Heart left ventricle (tissue), 16 donors: Measurements from ENCODE around the gene CXCL17. TPM values are rescaled to one million over a fixed set of nuclear protein-coding genes. Genes with fewer than 3 reads are reported as not detected.

Experiments used
- ATAC-seq, 4 donors: fragments of 200-7000 bp; cut with Tn5 transposase; one replicate each; pipeline ENCODE4 v1.9.1; 2020 to 2022; ENCODE audit warnings: moderate library complexity in 4 of 4, mild to moderate bottlenecking in 3 of 4, moderate number of reproducible peaks in 1 of 4
- DNase-seq, 5 donors: peaks; one replicate each; pipeline ENCODE4 v3.0.0-alpha.2; 2020
- H3K27ac ChIP-seq, 12 donors: fragments of 200-600 bp; sonication (generic) in 4 of 12; one replicate each; pipeline versions ENCODE4 v1.5.0 to v1.8.0; 2016 to 2022; ENCODE audit warnings: mild to moderate bottlenecking in 2 of 12
- H3K27me3 ChIP-seq, 9 donors: fragments of 200-600 bp; sonication (generic) in 2 of 9; one replicate each; pipeline versions ENCODE4 v1.5.1 to v1.8.0; 2016 to 2022; ENCODE audit warnings: mild to moderate bottlenecking in 3 of 9
- H3K36me3 ChIP-seq, 9 donors: fragments of 200-600 bp; sonication (generic) in 2 of 9; one replicate each; pipeline versions ENCODE4 v1.5.0 to v1.8.0; 2018 to 2022; ENCODE audit warnings: mild to moderate bottlenecking in 2 of 9
- H3K4me1 ChIP-seq, 12 donors: fragments of 200-600 bp; sonication (generic) in 4 of 12; one replicate each; pipeline versions ENCODE4 v1.5.0 to v1.8.0; 2016 to 2022; ENCODE audit warnings: mild to moderate bottlenecking in 3 of 12
- H3K4me3 ChIP-seq, 12 donors: fragments of 200-600 bp; sonication (generic) in 4 of 12; one replicate each; pipeline versions ENCODE4 v1.5.0 to v1.8.0; 2017 to 2022; ENCODE audit warnings: mild to moderate bottlenecking in 9 of 12, moderate library complexity in 4 of 12
- H3K9me3 ChIP-seq, 12 donors: fragments of 200-600 bp; sonication (generic) in 4 of 12; one replicate each; pipeline versions ENCODE4 v1.5.0 to v1.8.0; 2016 to 2022; ENCODE audit warnings: mild to moderate bottlenecking in 1 of 12
- CTCF ChIP-seq, 12 donors: fragments of 200-600 bp; sonication (generic) in 4 of 12; IDR thresholded peaks; one replicate each; pipeline versions ENCODE4 v1.5.0 to v1.8.0; 2018 to 2022; ENCODE audit warnings: antibody characterized with exemption in 12 of 12, mild to moderate bottlenecking in 5 of 12
- POLR2A ChIP-seq, 2 donors: fragments of 450-650 bp; IDR thresholded peaks; one replicate each; pipeline ENCODE4 v1.6.1; 2017; ENCODE audit warnings: antibody characterized with exemption in 2 of 2, mild to moderate bottlenecking in 2 of 2, moderate library complexity in 2 of 2
- WGBS, 4 donors: extraction: QIAGEN DNeasy Blood & Tissue Kit in 2 of 4; methylation state at CpG; one replicate each; pipeline versions ENCODE4 v1.1.5 to v1.1.7; 2013 to 2018; 5-methylcytosine and 5-hydroxymethylcytosine counted together
- intact Hi-C, 10 donors: fragments of 100-400 bp; cut with DNase I; formaldehyde crosslinking; loops; one replicate each; pipeline versions ENCODE4 v1.11.1 to v1.14.2; 2022
- polyA plus RNA-seq, 2 donors: library from polyadenylated mRNA; stranded (reverse); fragments of 200-250 nt; gene quantifications; one replicate each; pipeline ENCODE4 v1.2.3, GENCODE V29; 2013
- total RNA-seq, 9 donors: library from RNA; depleted of rRNA in 2 of 9; stranded (reverse); fragments of >200 nt in 2 of 9; fragmentation: NEBNext Ultra II Directional in 3 of 9; extraction: Animal tissue kit (Norgen Biotek cat#: 25700) in 3 of 9; gene quantifications; one replicate each; pipeline versions ENCODE4 v1.1.0 to v1.2.4, GENCODE V29; 2016 to 2023
- donor health status: ischemic (EF 13 %, LVEDD 7.1; RV severe dilation, severe dysfunction).
- donor health status: healthy with polysubstance abuse.
- donor health status: DM: no; HTN: yes; CAD: no.
- donor health status: DM: no; HTN: no; CAD: no.
- donor health status: ischemic (EF 25% LVEDD 6.9; RV normal size, moderate dysfunction).
- donor health status: ischemic (EF 25% LVEDD 5.7; RV mildly dilated, moderate dysfunction).
- donor health status: healthy.
- donor health status: DM: yes; HTN: yes; CAD: no.
- donor health status: ischemic (EF 35%, LVEDD 5.7; RV mildly dilated, moderate dysfunction).
- donor health status: nonischemic (EF 11% LVEDD 7.7; RV severe dilation, severe dysfunction).
- donor health status: DM: yes; HTN: yes; CAD: no.
- donor health status: PGD.
- donor health status: ischemic (EF 29% LVEDD 5.4; RV normal size, mild dysfunction).
- donor health status: nonischemic (EF 23%, LVEDD 6.1; RV moderate dilation, normal function).

Gene CXCL17
- total and polyA plus RNA-seq, 11 donors: not detected

GRCh38 chr19:42477117-42477516, 34.4 kb upstream of the CXCL17 start:
- ATAC-seq (no peak), DNase-seq (no peak)
- H3K4me3 ChIP-seq: no peak overlapping the region
- intact Hi-C loops: no loop called here
- TF ChIP-seq CTCF (IDR thresholded peaks at IDR 0.05) (no peak), POLR2A (IDR thresholded peaks at IDR 0.05) (no peak)
- peaks cover 0 to 19% (median 0%) of the 10 kb centered on the region in 12 donors for H3K4me1 ChIP-seq
- no peaks in the 10 kb centered on the region for H3K36me3 ChIP-seq
- H3K27me3 ChIP-seq: no peaks in the 10 kb centered on the region
- no peaks in the 10 kb centered on the region for H3K9me3 ChIP-seq
- WGBS, 4 donors: 91 to 100% (median 97%) methylated on average over 2 of the region's 2 CpGs
- H3K27ac ChIP-seq: no peak overlapping the region

GRCh38 chr19:42475366-42475765, 32.6 kb upstream of the CXCL17 start:
- no peaks in the 10 kb centered on the region for H3K36me3 ChIP-seq
- peaks cover 0 to 5% (median 0%) of the 10 kb centered on the region in 12 donors for H3K4me1 ChIP-seq
- no peak overlapping the region for H3K4me3 ChIP-seq
- intact Hi-C loops: no loop called here
- no peaks in the 10 kb centered on the region for H3K9me3 ChIP-seq
- no peak overlapping the region for H3K27ac ChIP-seq
- DNase-seq (no peak), ATAC-seq (no peak)
- no peaks in the 10 kb centered on the region for H3K27me3 ChIP-seq
- TF ChIP-seq POLR2A (IDR thresholded peaks at IDR 0.05): no peak
- TF ChIP-seq CTCF (IDR thresholded peaks at IDR 0.05): no peak
- WGBS, 4 donors: 64 to 80% (median 76%) methylated on average over 4 of the region's 4 CpGs

- intact Hi-C loops: no loop called here
- Histone ChIP-seq H3K4me1 (peaks cover 0 to 4% (median 0%) of the 10 kb centered on the region in 12 donors), H3K4me3 (no peak overlapping the region), H3K27ac (no peak overlapping the region), H3K9me3 (no peaks in the 10 kb centered on the region), H3K27me3 (no peaks in the 10 kb centered on the region), H3K36me3 (no peaks in the 10 kb centered on the region)
- DNase-seq: no peak
- no peak for TF ChIP-seq CTCF (IDR thresholded peaks at IDR 0.05)
- no peak for TF ChIP-seq POLR2A (IDR thresholded peaks at IDR 0.05)
- no peak for ATAC-seq
- WGBS, 4 donors: 59 to 64% (median 62%) methylated on average over 4 of the region's 4 CpGs
These were observed 32.0 kb upstream of the CXCL17 start for GRCh38 chr19:42474743-42475142.

GRCh38 chr19:42473686-42474085, 30.9 kb upstream of the CXCL17 start:
- no peak overlapping the region for H3K4me3 ChIP-seq
- no peak overlapping the region for H3K27ac ChIP-seq
- intact Hi-C loops: no loop called here
- TF ChIP-seq POLR2A (IDR thresholded peaks at IDR 0.05) (no peak), CTCF (IDR thresholded peaks at IDR 0.05) (no peak)
- no peaks in the 10 kb centered on the region for H3K36me3 ChIP-seq
- ATAC-seq (no peak), DNase-seq (no peak)
- no peaks in the 10 kb centered on the region for H3K9me3 ChIP-seq
- peaks cover 0 to 6% (median 0%) of the 10 kb centered on the region in 12 donors for H3K4me1 ChIP-seq
- WGBS, 4 donors: 53 to 69% (median 61%) methylated on average over 6 of the region's 6 CpGs
- H3K27me3 ChIP-seq: no peaks in the 10 kb centered on the region
